SK-N-SH (cell line): ENCODE data around the gene ZBTB8OS. TPM values are rescaled to one million over a fixed set of nuclear protein-coding genes. Genes with fewer than 3 reads are reported as not detected.
A peak's percentile ranks its signal among the peaks of the same experiment; 100 is the strongest.

Experiments used
- CTCF ChIA-PET: fragments of 300-600, 350-600 bp; formaldehyde crosslinking; extraction: SDS; loops from one replicate; lab custom pipeline; 2021; lab: Yijun Ruan, JAX
- POLR2A ChIA-PET: fragments of 350-600 bp; sonication (Branson Sonifier 250); formaldehyde crosslinking; extraction: SDS; loops from one replicate; lab custom pipeline; 2020; ENCODE audit warnings: antibody characterized with exemption, inconsistent platforms; lab: Yijun Ruan, JAX
- DNase-seq: peaks from one replicate; pipeline ENCODE4 v3.0.0; 2012
- H2AFZ ChIP-seq: fragments of 200-600 bp; sonication (generic); 2 replicates; pipeline ENCODE4 v1.8.1; 2016; ENCODE audit warnings: antibody characterized with exemption, mild to moderate bottlenecking, low read depth
- H3F3A ChIP-seq: fragments of 200-600 bp; sonication (generic); replicated peaks from 2 replicates; pipeline ENCODE3; 2016; ENCODE audit warnings: antibody characterized with exemption, mild to moderate bottlenecking; ENCODE audit not compliant: insufficient read depth
- H3K27ac ChIP-seq, 2 experiments: fragments of 200-500 bp in 1 of 2; fragments of 200-600 bp in 1 of 2; sonication (Bioruptor generic) in 1 of 2; sonication (generic), shearing (Covaris generic) in 1 of 2; 2 replicates each; pipeline versions ENCODE4 v1.5.1 to v1.6.1; 2014 to 2016; ENCODE audit warnings: low read depth in 2 of 2, inconsistent platforms in 1 of 2, low read length in 1 of 2, mild to moderate bottlenecking in 1 of 2, mixed read lengths in 1 of 2
- H3K27me3 ChIP-seq: fragments of 200-600 bp; sonication (generic), shearing (Covaris generic); 2 replicates; pipeline ENCODE4 v1.6.1; 2016; ENCODE audit warnings: mixed run types; ENCODE audit not compliant: insufficient read depth
- H3K36me3 ChIP-seq, 2 experiments: fragments of 200-500 bp in 1 of 2; fragments of 200-600 bp in 1 of 2; sonication (Bioruptor generic) in 1 of 2; sonication (generic) in 1 of 2; replicated peaks in 1 of 2; 2 replicates each; pipeline versions ENCODE3 to v1.5.1; 2014 to 2016; ENCODE audit warnings: low read length in 1 of 2, mild to moderate bottlenecking in 1 of 2; ENCODE audit not compliant: insufficient read depth in 2 of 2, control insufficient read depth in 1 of 2
- H3K4me1 ChIP-seq, 2 experiments: fragments of 200-500 bp in 1 of 2; fragments of 200-600 bp in 1 of 2; sonication (Bioruptor generic) in 1 of 2; sonication (generic), shearing (Covaris generic) in 1 of 2; 2 replicates each; pipeline versions ENCODE4 v1.5.1 to v1.6.1; 2014 to 2016; ENCODE audit warnings: low read depth in 1 of 2, low read length in 1 of 2, mixed run types in 1 of 2; ENCODE audit not compliant: insufficient read depth in 2 of 2, control insufficient read depth in 1 of 2
- H3K4me2 ChIP-seq: fragments of 200-600 bp; sonication (generic), shearing (Covaris generic); 2 replicates; pipeline ENCODE4 v1.6.1; 2017; ENCODE audit warnings: mixed run types
- H3K4me3 ChIP-seq, 2 experiments: fragments of 200-500 bp in 1 of 2; fragments of 200-600 bp in 1 of 2; sonication (Bioruptor generic) in 1 of 2; sonication (generic), shearing (Covaris generic) in 1 of 2; 2 replicates each; pipeline versions ENCODE4 v1.5.1 to v1.8.1; 2014 to 2016; ENCODE audit warnings: low read depth in 2 of 2, inconsistent platforms in 1 of 2, low read length in 1 of 2, mild to moderate bottlenecking in 1 of 2, mixed read lengths in 1 of 2, moderate library complexity in 1 of 2
- H3K79me2 ChIP-seq: fragments of 200-600 bp; sonication (generic); 2 replicates; pipeline ENCODE4 v1.8.1; 2017; ENCODE audit warnings: mild to moderate bottlenecking; ENCODE audit not compliant: insufficient read depth
- H3K9ac ChIP-seq: fragments of 200-600 bp; sonication (generic); 2 replicates; pipeline ENCODE4 v1.6.1; 2017; ENCODE audit warnings: mixed run types
- H3K9me2 ChIP-seq: fragments of 200-600 bp; sonication (generic); 2 replicates; pipeline ENCODE4 v1.6.1; 2017; ENCODE audit warnings: mixed run types
- H3K9me3 ChIP-seq: fragments of 200-600 bp; sonication (generic); 2 replicates; pipeline ENCODE4 v1.6.1; 2017; ENCODE audit warnings: mixed run types, mild to moderate bottlenecking, moderate library complexity
- H4K20me1 ChIP-seq: fragments of 200-600 bp; sonication (generic); 2 replicates; pipeline ENCODE4 v1.6.1; 2017; ENCODE audit warnings: mild to moderate bottlenecking, mixed run types; ENCODE audit not compliant: insufficient read depth
- CHD2 ChIP-seq: fragments of 150-350 bp; IDR thresholded peaks from 2 replicates; pipeline ENCODE4 v1.6.1; 2018; ENCODE audit warnings: low read length; ENCODE audit not compliant: partially characterized antibody
- EZH2phosphoT487 ChIP-seq: fragments of 200-600 bp; sonication (generic); IDR thresholded peaks from 2 replicates; pipeline ENCODE4 v1.6.1; 2017; ENCODE audit warnings: low read depth, mixed run types, mild to moderate bottlenecking, antibody characterized with exemption, moderate library complexity, borderline replicate concordance
- FOXM1 ChIP-seq: IDR thresholded peaks from 2 replicates; pipeline ENCODE4 v1.4.0; 2012; ENCODE audit warnings: low read depth, mild to moderate bottlenecking
- GABPA ChIP-seq: IDR thresholded peaks from 2 replicates; pipeline ENCODE4 v1.4.0; 2012; ENCODE audit warnings: low read depth, mild to moderate bottlenecking
- GATA2 ChIP-seq: sonication (generic); formaldehyde crosslinking; IDR thresholded peaks from 2 replicates; pipeline ENCODE4 v1.5.0; 2020; ENCODE audit warnings: mild to moderate bottlenecking, missing genetic modification reagents
- JUND ChIP-seq: IDR thresholded peaks from 2 replicates; pipeline ENCODE4 v1.4.0; 2012
- MEF2A ChIP-seq: IDR thresholded peaks from 2 replicates; pipeline ENCODE4 v1.4.0; 2012; ENCODE audit warnings: low read depth, borderline replicate concordance
- MXI1 ChIP-seq: IDR thresholded peaks from 2 replicates; pipeline ENCODE4 v1.6.1; 2012; ENCODE audit warnings: mild to moderate bottlenecking, low read depth, low read length, improper control_type of control experiment
- NFIC ChIP-seq: IDR thresholded peaks from 2 replicates; pipeline ENCODE4 v1.4.0; 2012; ENCODE audit warnings: borderline replicate concordance
- NRF1 ChIP-seq: IDR thresholded peaks from 2 replicates; pipeline ENCODE4 v1.6.1; 2012; ENCODE audit warnings: low read depth, mild to moderate bottlenecking, low read length
- RAD21 ChIP-seq: IDR thresholded peaks from 2 replicates; pipeline ENCODE4 v1.6.1; 2012; ENCODE audit warnings: mild to moderate bottlenecking, low read length
- RCOR1 ChIP-seq: fragments of 150-350 bp; IDR thresholded peaks from 2 replicates; pipeline ENCODE4 v1.6.1; 2017; ENCODE audit warnings: antibody characterized with exemption, low read length
- RXRA ChIP-seq: IDR thresholded peaks from 2 replicates; pipeline ENCODE4 v1.4.0; 2012; ENCODE audit warnings: low read depth, mild to moderate bottlenecking, borderline replicate concordance
- SMC3 ChIP-seq: IDR thresholded peaks from 2 replicates; pipeline ENCODE4 v1.6.1; 2012; ENCODE audit warnings: low read depth, low read length, improper control_type of control experiment
- TCF12 ChIP-seq: IDR thresholded peaks from 2 replicates; pipeline ENCODE4 v1.4.0; 2012
- TEAD4 ChIP-seq: IDR thresholded peaks from 2 replicates; pipeline ENCODE4 v1.4.0; 2012; ENCODE audit warnings: mild to moderate bottlenecking, borderline replicate concordance; ENCODE audit not compliant: insufficient read depth
- WGBS: methylation state at CpG from one replicate; pipeline ENCODE4 v1.1.6; 2017; ENCODE audit warnings: low lambda C conversion rate; 5-methylcytosine and 5-hydroxymethylcytosine counted together
- polyA plus RNA-seq, 3 experiments: library from polyadenylated mRNA; depleted of rRNA; stranded (reverse); fragments of >200 nt; gene quantifications; 2 replicates each; pipeline ENCODE4 v1.2.3, GENCODE V29; 2012
- TF ChIP-seq, protein P1 (sequence below): IDR thresholded peaks from 2 replicates; pipeline ENCODE4 v1.4.0; 2012; ENCODE audit warnings: low read depth
- TF ChIP-seq, protein P2 (sequence below): fragments of 150-350 bp; IDR thresholded peaks from 2 replicates; pipeline ENCODE4 v1.6.1; 2016; ENCODE audit warnings: mild to moderate bottlenecking, low read depth, low read length
- TF ChIP-seq, protein P3 (sequence below): fragments of 200-600 bp; sonication (generic); IDR thresholded peaks from 2 replicates; pipeline ENCODE4 v1.6.1; 2017; ENCODE audit warnings: antibody characterized with exemption, mild to moderate bottlenecking, moderate library complexity
- TF ChIP-seq, protein P4 (sequence below): IDR thresholded peaks from 2 replicates; pipeline ENCODE4; 2012
- TF ChIP-seq, protein P5 (sequence below): IDR thresholded peaks from 2 replicates; pipeline ENCODE4 v1.4.0; 2012; ENCODE audit warnings: low read depth, borderline replicate concordance

ZBTB8OS gene
- polyA plus RNA-seq, 1 of the 3 experiments (the other 2 are of a cell fraction): 59.2 TPM

DNA sequence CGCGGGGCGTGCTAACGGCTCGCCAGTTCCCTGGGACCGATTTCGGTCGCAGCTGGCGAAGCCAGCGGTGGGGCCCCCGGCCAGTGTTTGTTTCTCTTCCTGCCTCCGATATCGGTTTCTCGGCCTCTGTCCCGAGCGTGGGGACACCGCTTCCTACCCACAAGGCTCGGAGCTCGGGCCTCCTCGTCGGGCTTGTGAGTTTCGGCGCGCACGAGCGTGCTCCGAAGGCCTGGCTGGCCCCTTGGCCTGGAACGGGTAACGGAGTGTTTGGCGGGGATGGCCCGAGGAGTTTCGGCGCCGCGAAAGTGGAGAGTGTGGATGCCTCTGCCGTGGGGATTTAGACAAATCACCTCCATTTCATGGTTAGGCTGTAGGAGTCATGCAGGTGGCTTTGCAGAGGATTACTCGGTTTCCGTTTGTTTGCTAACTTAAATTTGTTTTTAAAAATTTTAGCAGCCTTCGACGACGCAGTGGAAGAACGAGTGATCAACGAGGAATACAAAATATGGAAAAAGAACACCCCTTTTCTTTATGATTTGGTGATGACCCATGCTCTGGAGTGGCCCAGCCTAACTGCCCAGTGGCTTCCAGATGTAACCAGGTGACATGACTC, 1.2 kb upstream of the ZBTB8OS start:
- Histone ChIP-seq H3K79me2 (peaks cover 90% of the 10 kb centered on the region), H3K36me3 (peaks cover 27 to 41% of the 10 kb centered on the region in 2 experiments), H3K4me2 (peak overlapping the region; percentile 88), H3K27ac (peak overlapping the region; percentile 94 to 99), H3K4me1 (peaks cover 4 to 13% of the 10 kb centered on the region in 2 experiments; a peak in 3 of 4 replicates), H3F3A (peaks cover 19% of the 10 kb centered on the region), H3K4me3 (peak overlapping the region; percentile 77 to 79), H3K9me2 (no peaks in the 10 kb centered on the region), H4K20me1 (0 out of 2 replicates have a peak, but pooled peaks cover 2% of the 10 kb centered on the region), H3K9ac (peak overlapping the region; percentile 93), H3K9me3 (no peaks in the 10 kb centered on the region), H3K27me3 (no peaks in the 10 kb centered on the region), H2AFZ (peak overlapping the region; percentile 73; the same call in 1 of the 2 replicates)
- under 1% methylated on average over 38 of the region's 43 CpGs for WGBS
- DNase-seq: no peak
- CTCF ChIA-PET: interaction anchor here (0.6 to 1.7 kb wide), 3 partner anchors 12 to 225 kb away, joined by 3 to 7 read pairs (median 3); no protein-coding TSS in a partner anchor
- POLR2A ChIA-PET: interaction anchor here (0.7 to 1.6 kb wide), 10 partner anchors 20 to 257 kb away, joined by 3 to 7 read pairs (median 4); partner anchors contain the start of genes BSDC1 and SYNC
- TF ChIP-seq, protein P1, sequence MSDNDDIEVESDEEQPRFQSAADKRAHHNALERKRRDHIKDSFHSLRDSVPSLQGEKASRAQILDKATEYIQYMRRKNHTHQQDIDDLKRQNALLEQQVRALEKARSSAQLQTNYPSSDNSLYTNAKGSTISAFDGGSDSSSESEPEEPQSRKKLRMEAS: peak; percentile 66; the same call in 1 of the 2 replicates
- no peak for TF ChIP-seq TEAD4

DNA sequence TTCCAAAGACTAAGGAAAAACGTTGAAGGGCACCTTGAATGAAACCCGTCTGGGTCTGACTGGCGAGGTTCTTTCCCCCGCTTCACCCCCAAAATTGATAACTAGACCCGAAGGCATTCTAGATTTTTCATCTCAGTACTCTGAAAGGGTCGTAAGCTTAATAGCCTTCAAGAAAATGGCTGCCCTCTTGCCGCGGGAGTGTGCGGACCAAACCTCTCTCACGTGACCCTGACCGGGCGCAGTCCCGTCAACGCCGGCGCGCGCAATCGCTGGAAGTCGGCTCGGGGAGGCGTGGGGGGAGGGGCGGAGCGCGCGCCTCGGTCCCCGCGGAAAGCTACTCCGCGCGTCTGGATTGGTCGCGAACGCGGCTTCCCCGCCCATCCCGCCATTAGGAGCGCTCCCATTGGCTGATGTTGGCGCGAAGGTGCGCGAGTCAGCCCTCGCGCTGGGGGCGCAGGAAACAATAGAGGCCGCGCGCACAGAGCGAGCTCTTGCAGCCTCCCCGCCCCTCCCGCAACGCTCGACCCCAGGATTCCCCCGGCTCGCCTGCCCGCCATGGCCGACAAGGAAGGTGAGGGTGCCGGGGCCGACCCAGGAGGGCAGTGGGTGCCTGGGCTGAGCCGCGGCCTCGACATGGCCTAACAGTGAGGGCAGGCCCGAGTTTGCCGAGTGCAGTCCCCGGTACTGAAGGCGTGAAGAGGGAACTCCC, 556 bp upstream of the ZBTB8OS start, which contains the start of gene RBBP4:
Gene RBBP4 (plus strand): TSS at position 457 of the 709 bp plus-strand sequence. CDS start 99 bp downstream, at position 556.
- WGBS: 4% methylated on average over 8 of the region's 67 CpGs
- H3K27me3 ChIP-seq: no peaks in the 10 kb centered on the region
- peak; percentile 98 for DNase-seq
- H4K20me1 ChIP-seq: no peaks in the 10 kb centered on the region
- CTCF ChIA-PET: interaction anchor here (0.6 to 1.7 kb wide), 3 partner anchors 11 to 226 kb away, joined by 3 to 7 read pairs (median 3); no protein-coding TSS in a partner anchor
- peaks cover 25 to 35% of the 10 kb centered on the region in 2 experiments for H3K36me3 ChIP-seq
- H3K9ac ChIP-seq: peak within 1 kb of the TSS; percentile 93
- peaks cover 90% of the 10 kb centered on the region for H3K79me2 ChIP-seq
- H3K9me3 ChIP-seq: no peaks in the 10 kb centered on the region
- H3K4me1 ChIP-seq: peaks cover 4 to 13% of the 10 kb centered on the region in 2 experiments; a peak in 3 of 4 replicates
- peak within 1 kb of the TSS; percentile 77 to 79 for H3K4me3 ChIP-seq
- H3K4me2 ChIP-seq: peak within 1 kb of the TSS; percentile 88
- peaks cover 19% of the 10 kb centered on the region for H3F3A ChIP-seq
- H2AFZ ChIP-seq: peak within 1 kb of the TSS; percentile 92
- H3K9me2 ChIP-seq: no peaks in the 10 kb centered on the region
- peak within 1 kb of the TSS; percentile 99 to 100 for H3K27ac ChIP-seq
- POLR2A ChIA-PET: interaction anchor here (0.6 to 1.6 kb wide), 15 partner anchors 11 to 257 kb away, joined by 3 to 7 read pairs (median 4); partner anchors contain the start of genes BSDC1, SYNC and ZBTB8B
- TF ChIP-seq RAD21 (no peak), TEAD4 (no peak), SMC3 (no peak), NRF1 (peak; percentile 73), EZH2phosphoT487 (no peak), GATA2 (no peak), JUND (no peak), GABPA (no peak; the same call in 1 of the 2 replicates), MXI1 (peak; percentile 56; the same call in 1 of the 2 replicates), RXRA (no peak), FOXM1 (0 out of 2 replicates have a peak, but pooled peaks have one; percentile 71), RCOR1 (no peak), CHD2 (peak; percentile 97), TCF12 (no peak), NFIC (no peak; the same call in 1 of the 2 replicates), MEF2A (no peak)
- TF ChIP-seq, protein P2, sequence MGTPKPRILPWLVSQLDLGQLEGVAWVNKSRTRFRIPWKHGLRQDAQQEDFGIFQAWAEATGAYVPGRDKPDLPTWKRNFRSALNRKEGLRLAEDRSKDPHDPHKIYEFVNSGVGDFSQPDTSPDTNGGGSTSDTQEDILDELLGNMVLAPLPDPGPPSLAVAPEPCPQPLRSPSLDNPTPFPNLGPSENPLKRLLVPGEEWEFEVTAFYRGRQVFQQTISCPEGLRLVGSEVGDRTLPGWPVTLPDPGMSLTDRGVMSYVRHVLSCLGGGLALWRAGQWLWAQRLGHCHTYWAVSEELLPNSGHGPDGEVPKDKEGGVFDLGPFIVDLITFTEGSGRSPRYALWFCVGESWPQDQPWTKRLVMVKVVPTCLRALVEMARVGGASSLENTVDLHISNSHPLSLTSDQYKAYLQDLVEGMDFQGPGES: peak; percentile 35; the same call in 1 of the 2 replicates
- TF ChIP-seq, protein P3, sequence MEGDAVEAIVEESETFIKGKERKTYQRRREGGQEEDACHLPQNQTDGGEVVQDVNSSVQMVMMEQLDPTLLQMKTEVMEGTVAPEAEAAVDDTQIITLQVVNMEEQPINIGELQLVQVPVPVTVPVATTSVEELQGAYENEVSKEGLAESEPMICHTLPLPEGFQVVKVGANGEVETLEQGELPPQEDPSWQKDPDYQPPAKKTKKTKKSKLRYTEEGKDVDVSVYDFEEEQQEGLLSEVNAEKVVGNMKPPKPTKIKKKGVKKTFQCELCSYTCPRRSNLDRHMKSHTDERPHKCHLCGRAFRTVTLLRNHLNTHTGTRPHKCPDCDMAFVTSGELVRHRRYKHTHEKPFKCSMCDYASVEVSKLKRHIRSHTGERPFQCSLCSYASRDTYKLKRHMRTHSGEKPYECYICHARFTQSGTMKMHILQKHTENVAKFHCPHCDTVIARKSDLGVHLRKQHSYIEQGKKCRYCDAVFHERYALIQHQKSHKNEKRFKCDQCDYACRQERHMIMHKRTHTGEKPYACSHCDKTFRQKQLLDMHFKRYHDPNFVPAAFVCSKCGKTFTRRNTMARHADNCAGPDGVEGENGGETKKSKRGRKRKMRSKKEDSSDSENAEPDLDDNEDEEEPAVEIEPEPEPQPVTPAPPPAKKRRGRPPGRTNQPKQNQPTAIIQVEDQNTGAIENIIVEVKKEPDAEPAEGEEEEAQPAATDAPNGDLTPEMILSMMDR: no peak
- TF ChIP-seq, protein P4, sequence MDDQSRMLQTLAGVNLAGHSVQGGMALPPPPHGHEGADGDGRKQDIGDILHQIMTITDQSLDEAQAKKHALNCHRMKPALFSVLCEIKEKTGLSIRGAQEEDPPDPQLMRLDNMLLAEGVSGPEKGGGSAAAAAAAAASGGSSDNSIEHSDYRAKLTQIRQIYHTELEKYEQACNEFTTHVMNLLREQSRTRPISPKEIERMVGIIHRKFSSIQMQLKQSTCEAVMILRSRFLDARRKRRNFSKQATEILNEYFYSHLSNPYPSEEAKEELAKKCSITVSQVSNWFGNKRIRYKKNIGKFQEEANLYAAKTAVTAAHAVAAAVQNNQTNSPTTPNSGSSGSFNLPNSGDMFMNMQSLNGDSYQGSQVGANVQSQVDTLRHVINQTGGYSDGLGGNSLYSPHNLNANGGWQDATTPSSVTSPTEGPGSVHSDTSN: no peak
- TF ChIP-seq, protein P5, sequence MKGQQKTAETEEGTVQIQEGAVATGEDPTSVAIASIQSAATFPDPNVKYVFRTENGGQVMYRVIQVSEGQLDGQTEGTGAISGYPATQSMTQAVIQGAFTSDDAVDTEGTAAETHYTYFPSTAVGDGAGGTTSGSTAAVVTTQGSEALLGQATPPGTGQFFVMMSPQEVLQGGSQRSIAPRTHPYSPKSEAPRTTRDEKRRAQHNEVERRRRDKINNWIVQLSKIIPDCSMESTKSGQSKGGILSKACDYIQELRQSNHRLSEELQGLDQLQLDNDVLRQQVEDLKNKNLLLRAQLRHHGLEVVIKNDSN: peak; percentile 93
